H9 (cell line): ENCODE data around the gene POLR2J. TPM values are rescaled to one million over a fixed set of nuclear protein-coding genes. Genes with fewer than 3 reads are reported as not detected.
"Not testable (repeated sequence)": the region's sequence is repeated elsewhere in the genome, so short reads cannot be mapped to it uniquely, and the experiment has no call there.

Experiments
- DNase-seq: peaks from one replicate; pipeline ENCODE4 v3.0.0-alpha.2; 2017
- H2AFZ ChIP-seq: one replicate; pipeline ENCODE4 v1.6.1; 2013; ENCODE audit warnings: mild to moderate bottlenecking, low read length, control low read depth, moderate library complexity
- H2AK5ac ChIP-seq: 2 replicates; pipeline ENCODE4 v1.6.1; 2013; ENCODE audit warnings: low read length, control low read depth, mixed read lengths; ENCODE audit not compliant: insufficient read length
- H2BK120ac ChIP-seq: one replicate; pipeline ENCODE4 v1.6.1; 2013; ENCODE audit warnings: low read depth, mild to moderate bottlenecking, low read length, control low read depth, inconsistent platforms; ENCODE audit not compliant: poor library complexity, severe bottlenecking
- H2BK12ac ChIP-seq: 2 replicates; pipeline ENCODE4 v1.6.1; 2013; ENCODE audit warnings: low read length, control low read depth, mixed read lengths, low read depth; ENCODE audit not compliant: insufficient read length
- H2BK15ac ChIP-seq: 2 replicates; pipeline ENCODE4 v1.6.1; 2013; ENCODE audit warnings: low read depth, low read length, control low read depth
- H2BK20ac ChIP-seq: one replicate; pipeline ENCODE4 v1.6.1; 2013; ENCODE audit warnings: low read depth, mild to moderate bottlenecking, low read length, control low read depth, inconsistent platforms; ENCODE audit not compliant: poor library complexity, severe bottlenecking
- H2BK5ac ChIP-seq: 2 replicates; pipeline ENCODE4 v1.6.1; 2013; ENCODE audit warnings: low read length, control low read depth, mixed read lengths; ENCODE audit not compliant: insufficient read length
- H3K14ac ChIP-seq: 2 replicates; pipeline ENCODE4 v1.6.1; 2013; ENCODE audit warnings: low read length, control low read depth; ENCODE audit not compliant: insufficient read depth
- H3K18ac ChIP-seq: 2 replicates; pipeline ENCODE4 v1.6.1; 2013; ENCODE audit warnings: low read depth, mild to moderate bottlenecking, mixed read lengths, low read length, control low read depth; ENCODE audit not compliant: insufficient read length
- H3K23ac ChIP-seq: 2 replicates; pipeline ENCODE4 v1.6.1; 2013; ENCODE audit warnings: low read length, control low read depth, mixed read lengths, low read depth; ENCODE audit not compliant: insufficient read length
- H3K23me2 ChIP-seq: 2 replicates; pipeline ENCODE4 v1.6.1; 2013; ENCODE audit warnings: low read depth, mild to moderate bottlenecking, mixed read lengths, low read length, control low read depth; ENCODE audit not compliant: insufficient read length, poor library complexity, severe bottlenecking
- H3K27ac ChIP-seq: 2 replicates; pipeline ENCODE4 v1.5.1; 2013; ENCODE audit warnings: low read length, control low read depth, mixed read lengths, low read depth; ENCODE audit not compliant: insufficient read length
- H3K27me3 ChIP-seq: 2 replicates; pipeline ENCODE4 v1.6.1; 2013; ENCODE audit warnings: low read length, control low read depth, inconsistent platforms; ENCODE audit not compliant: insufficient read depth
- H3K4ac ChIP-seq: 2 replicates; pipeline ENCODE4 v1.6.1; 2013; ENCODE audit warnings: low read depth, mild to moderate bottlenecking, control low read depth, inconsistent platforms, low read length, moderate library complexity
- H3K4me1 ChIP-seq: 2 replicates; pipeline ENCODE4 v1.6.1; 2013; ENCODE audit warnings: low read length, control low read depth, inconsistent platforms; ENCODE audit not compliant: insufficient read depth
- H3K4me2 ChIP-seq: 2 replicates; pipeline ENCODE4 v1.6.1; 2013; ENCODE audit warnings: low read length, control low read depth, mixed read lengths; ENCODE audit not compliant: insufficient read length, insufficient read depth
- H3K56ac ChIP-seq: 2 replicates; pipeline ENCODE4 v1.6.1; 2013; ENCODE audit warnings: low read depth, mild to moderate bottlenecking, mixed read lengths, low read length, control low read depth; ENCODE audit not compliant: insufficient read length
- H3K79me1 ChIP-seq: 2 replicates; pipeline ENCODE4 v1.6.1; 2013; ENCODE audit warnings: low read depth, mild to moderate bottlenecking, moderate library complexity, low read length, control low read depth, inconsistent platforms; ENCODE audit not compliant: insufficient read depth, poor library complexity, severe bottlenecking
- H3K79me2 ChIP-seq: 2 replicates; pipeline ENCODE4 v1.6.1; 2013; ENCODE audit warnings: low read length, control low read depth, inconsistent platforms; ENCODE audit not compliant: insufficient read depth
- H3K9ac ChIP-seq: 2 replicates; pipeline ENCODE4 v1.6.1; 2013; ENCODE audit warnings: low read length, control low read depth, mixed read lengths; ENCODE audit not compliant: insufficient read length; ENCODE audit errors: extremely low read depth
- H3K9me3 ChIP-seq: one replicate; pipeline ENCODE4 v1.6.1; 2013; ENCODE audit warnings: low read depth, low read length, inconsistent platforms; ENCODE audit not compliant: control insufficient read depth
- H3T11ph ChIP-seq: one replicate; pipeline ENCODE4 v1.6.1; 2013; ENCODE audit warnings: mild to moderate bottlenecking, low read length, control low read depth, inconsistent platforms
- H4K20me1 ChIP-seq: one replicate; pipeline ENCODE4 v1.6.1; 2013; ENCODE audit not compliant: control insufficient read depth, insufficient read length, insufficient read depth
- H4K5ac ChIP-seq: 2 replicates; pipeline ENCODE4 v1.6.1; 2013; ENCODE audit warnings: low read depth, mild to moderate bottlenecking, mixed read lengths, low read length, control low read depth; ENCODE audit not compliant: insufficient read length
- H4K8ac ChIP-seq: replicated peaks from 2 replicates; pipeline ENCODE4 v1.6.1; 2013; ENCODE audit warnings: low read length, control low read depth, mixed read lengths, low read depth; ENCODE audit not compliant: insufficient read length
- H4K91ac ChIP-seq: 2 replicates; pipeline ENCODE4 v1.6.1; 2013; ENCODE audit warnings: low read depth, mild to moderate bottlenecking, moderate library complexity, mixed read lengths, low read length, control low read depth; ENCODE audit not compliant: insufficient read length
- H3K27ac Mint-ChIP-seq, 3 experiments: 2 replicates in 2 of 3; 3 replicates in 1 of 3; pipeline ENCODE4 v1.8.0; 2020 to 2021; ENCODE audit warnings: mixed read lengths in 3 of 3, mild to moderate bottlenecking in 1 of 3, moderate library complexity in 1 of 3
- H3K27me3 Mint-ChIP-seq: 2 replicates; pipeline ENCODE4 v1.8.0; 2021; ENCODE audit warnings: low read depth, mild to moderate bottlenecking, moderate library complexity, mixed read lengths
- H3K36me3 Mint-ChIP-seq, 3 experiments: 2 replicates in 2 of 3; 3 replicates in 1 of 3; pipeline ENCODE4 v1.8.0; 2020 to 2021; ENCODE audit warnings: low read depth in 3 of 3, mixed read lengths in 3 of 3; ENCODE audit not compliant: insufficient read depth in 1 of 3
- H3K4me1 Mint-ChIP-seq, 2 experiments: 2 replicates each; pipeline ENCODE4 v1.8.0; 2020; ENCODE audit warnings: mixed read lengths in 2 of 2
- H3K4me3 Mint-ChIP-seq, 2 experiments: 2 replicates in 1 of 2; 3 replicates in 1 of 2; pipeline ENCODE4 v1.8.0; 2020 to 2021; ENCODE audit warnings: mild to moderate bottlenecking in 2 of 2, mixed read lengths in 2 of 2, moderate library complexity in 1 of 2
- H3K9me3 Mint-ChIP-seq, 2 experiments: 2 replicates in 1 of 2; 3 replicates in 1 of 2; pipeline ENCODE4 v1.8.0; 2020; ENCODE audit warnings: mild to moderate bottlenecking in 2 of 2, mixed read lengths in 2 of 2, moderate library complexity in 1 of 2
- WGBS: extraction: QIAGEN DNeasy Blood & Tissue Kit; methylation state at CpG from one replicate; pipeline ENCODE4 v1.1.7; 2013; ENCODE audit warnings: missing lambda C conversion rate, low lambda C conversion rate, mixed read lengths; ENCODE audit not compliant: insufficient read length; ENCODE audit errors: extremely low coverage; 5-methylcytosine and 5-hydroxymethylcytosine counted together
- total RNA-seq: library from RNA; stranded (reverse); gene quantifications from 2 replicates; pipeline ENCODE4 v1.2.1, GENCODE V29; 2021

Gene POLR2J
- total RNA-seq, 1 experiment from 2014 or later: 58.5 TPM

DNA sequence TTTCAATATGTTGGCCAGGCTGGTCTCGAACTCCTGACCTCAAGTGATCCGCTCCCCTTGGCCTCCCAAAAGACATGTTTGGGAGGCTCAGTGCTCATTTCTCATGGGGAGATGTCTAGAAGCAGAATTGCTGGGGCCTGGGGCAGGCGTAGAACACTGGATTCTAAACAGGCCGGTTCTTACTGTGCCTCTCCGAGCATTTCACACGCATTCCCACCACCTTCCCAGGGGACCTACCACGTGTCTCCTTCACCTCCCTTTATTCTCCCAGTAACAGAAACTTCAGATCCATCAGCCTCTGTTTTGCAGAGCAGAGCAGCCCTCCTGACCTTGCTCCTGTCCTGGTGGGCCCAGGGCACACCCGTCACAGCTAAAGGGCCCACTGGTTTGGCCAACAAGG is 48.5 kb upstream of the POLR2J start:
- H3K4me3 Mint-ChIP-seq, H2BK120ac ChIP-seq: not testable (repeated sequence)

DNA sequence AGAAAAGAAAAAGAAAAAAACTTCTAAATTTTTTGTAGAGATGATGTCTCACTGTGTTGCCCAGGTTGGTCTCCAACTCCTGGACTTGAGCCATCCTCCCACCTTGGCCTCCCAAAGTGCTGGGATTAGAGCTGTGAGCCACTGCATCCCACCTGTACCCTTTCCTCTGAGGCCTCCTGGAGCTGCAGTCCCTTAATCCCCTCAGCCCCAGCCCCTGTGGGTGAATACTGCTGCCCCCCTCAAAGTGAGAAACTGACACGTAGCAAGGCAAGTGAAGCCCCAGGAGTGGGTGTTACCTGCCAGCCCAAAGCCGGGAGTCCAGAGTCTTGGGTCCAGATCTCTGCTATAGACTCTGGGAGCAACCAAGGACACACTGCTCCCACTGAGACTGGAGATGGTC is 46.1 kb upstream of the POLR2J start:
- not testable (repeated sequence) for H3K9me3 Mint-ChIP-seq, H3K4me1 ChIP-seq, H2BK12ac ChIP-seq, DNase-seq, H3K9me3 ChIP-seq, H2BK20ac ChIP-seq, H4K8ac ChIP-seq, H3K4me3 Mint-ChIP-seq, H2BK5ac ChIP-seq, H3K56ac ChIP-seq, H3K36me3 Mint-ChIP-seq, H4K91ac ChIP-seq, H3K79me2 ChIP-seq, H4K20me1 ChIP-seq, H3K4ac ChIP-seq, H3K4me1 Mint-ChIP-seq, H2BK120ac ChIP-seq, H3K27me3 Mint-ChIP-seq, H3K14ac ChIP-seq, H3K27me3 ChIP-seq, H3K4me2 ChIP-seq, H2AFZ ChIP-seq, H2AK5ac ChIP-seq, H3T11ph ChIP-seq, H3K23ac ChIP-seq, H3K79me1 ChIP-seq, H4K5ac ChIP-seq, H3K23me2 ChIP-seq, H2BK15ac ChIP-seq, H3K27ac ChIP-seq, H3K27ac Mint-ChIP-seq, H3K18ac ChIP-seq, H3K9ac ChIP-seq
- no CpG with 5 or more reads among the region's 2 CpGs for WGBS

More for the DNA sequence above, 48.5 kb upstream of the POLR2J start:
- H3K27me3 Mint-ChIP-seq, H2AK5ac ChIP-seq, H3K4me1 Mint-ChIP-seq, H4K91ac ChIP-seq, H3K23me2 ChIP-seq, H4K20me1 ChIP-seq, H3K4me1 ChIP-seq, H2BK15ac ChIP-seq, H3K27ac Mint-ChIP-seq, H3K9ac ChIP-seq, H3K79me1 ChIP-seq, H2AFZ ChIP-seq, H3K27ac ChIP-seq, H2BK12ac ChIP-seq, H3K9me3 Mint-ChIP-seq, H3K14ac ChIP-seq, H3K4me2 ChIP-seq, H3K18ac ChIP-seq, H4K8ac ChIP-seq, H3K23ac ChIP-seq, DNase-seq, H3K9me3 ChIP-seq, H3K56ac ChIP-seq, H3K79me2 ChIP-seq, H3K36me3 Mint-ChIP-seq, H4K5ac ChIP-seq, H3K27me3 ChIP-seq, H2BK5ac ChIP-seq, H3T11ph ChIP-seq, H3K4ac ChIP-seq, H2BK20ac ChIP-seq: not testable (repeated sequence)
- no CpG with 5 or more reads among the region's 8 CpGs for WGBS
